Heart left ventricle (tissue), 16 donors: ENCODE measurements around the gene CACNA1D. TPM values are rescaled to one million over a fixed set of nuclear protein-coding genes. Genes with fewer than 3 reads are reported as not detected.
A peak's percentile ranks its signal among the peaks of the same experiment; 100 is the strongest.

ENCODE experiments used
- ATAC-seq, 4 donors: fragments of 200-7000 bp; cut with Tn5 transposase; one replicate each; pipeline ENCODE4 v1.9.1; 2020 to 2022; ENCODE audit warnings: moderate library complexity in 4 of 4, mild to moderate bottlenecking in 3 of 4, moderate number of reproducible peaks in 1 of 4
- DNase-seq, 5 donors: peaks; one replicate each; pipeline ENCODE4 v3.0.0-alpha.2; 2020
- H3K27ac ChIP-seq, 12 donors: fragments of 200-600 bp; sonication (generic) in 4 of 12; one replicate each; pipeline versions ENCODE4 v1.5.0 to v1.8.0; 2016 to 2022; ENCODE audit warnings: mild to moderate bottlenecking in 2 of 12
- H3K27me3 ChIP-seq, 9 donors: fragments of 200-600 bp; sonication (generic) in 2 of 9; one replicate each; pipeline versions ENCODE4 v1.5.1 to v1.8.0; 2016 to 2022; ENCODE audit warnings: mild to moderate bottlenecking in 3 of 9
- H3K36me3 ChIP-seq, 9 donors: fragments of 200-600 bp; sonication (generic) in 2 of 9; one replicate each; pipeline versions ENCODE4 v1.5.0 to v1.8.0; 2018 to 2022; ENCODE audit warnings: mild to moderate bottlenecking in 2 of 9
- H3K4me1 ChIP-seq, 12 donors: fragments of 200-600 bp; sonication (generic) in 4 of 12; one replicate each; pipeline versions ENCODE4 v1.5.0 to v1.8.0; 2016 to 2022; ENCODE audit warnings: mild to moderate bottlenecking in 3 of 12
- H3K4me3 ChIP-seq, 12 donors: fragments of 200-600 bp; sonication (generic) in 4 of 12; one replicate each; pipeline versions ENCODE4 v1.5.0 to v1.8.0; 2017 to 2022; ENCODE audit warnings: mild to moderate bottlenecking in 9 of 12, moderate library complexity in 4 of 12
- H3K9me3 ChIP-seq, 12 donors: fragments of 200-600 bp; sonication (generic) in 4 of 12; one replicate each; pipeline versions ENCODE4 v1.5.0 to v1.8.0; 2016 to 2022; ENCODE audit warnings: mild to moderate bottlenecking in 1 of 12
- CTCF ChIP-seq, 12 donors: fragments of 200-600 bp; sonication (generic) in 4 of 12; IDR thresholded peaks; one replicate each; pipeline versions ENCODE4 v1.5.0 to v1.8.0; 2018 to 2022; ENCODE audit warnings: antibody characterized with exemption in 12 of 12, mild to moderate bottlenecking in 5 of 12
- POLR2A ChIP-seq, 2 donors: fragments of 450-650 bp; IDR thresholded peaks; one replicate each; pipeline ENCODE4 v1.6.1; 2017; ENCODE audit warnings: antibody characterized with exemption in 2 of 2, mild to moderate bottlenecking in 2 of 2, moderate library complexity in 2 of 2
- WGBS, 4 donors: extraction: QIAGEN DNeasy Blood & Tissue Kit in 2 of 4; methylation state at CpG; one replicate each; pipeline versions ENCODE4 v1.1.5 to v1.1.7; 2013 to 2018; 5-methylcytosine and 5-hydroxymethylcytosine counted together
- intact Hi-C, 10 donors: fragments of 100-400 bp; cut with DNase I; formaldehyde crosslinking; loops; one replicate each; pipeline versions ENCODE4 v1.11.1 to v1.14.2; 2022
- polyA plus RNA-seq, 2 donors: library from polyadenylated mRNA; stranded (reverse); fragments of 200-250 nt; gene quantifications; one replicate each; pipeline ENCODE4 v1.2.3, GENCODE V29; 2013
- total RNA-seq, 9 donors: library from RNA; depleted of rRNA in 2 of 9; stranded (reverse); fragments of >200 nt in 2 of 9; fragmentation: NEBNext Ultra II Directional in 3 of 9; extraction: Animal tissue kit (Norgen Biotek cat#: 25700) in 3 of 9; gene quantifications; one replicate each; pipeline versions ENCODE4 v1.1.0 to v1.2.4, GENCODE V29; 2016 to 2023
- donor health status: ischemic (EF 13 %, LVEDD 7.1; RV severe dilation, severe dysfunction).
- donor health status: healthy with polysubstance abuse.
- donor health status: DM: no; HTN: yes; CAD: no.
- donor health status: DM: no; HTN: no; CAD: no.
- donor health status: ischemic (EF 25% LVEDD 6.9; RV normal size, moderate dysfunction).
- donor health status: ischemic (EF 25% LVEDD 5.7; RV mildly dilated, moderate dysfunction).
- donor health status: healthy.
- donor health status: DM: yes; HTN: yes; CAD: no.
- donor health status: ischemic (EF 35%, LVEDD 5.7; RV mildly dilated, moderate dysfunction).
- donor health status: nonischemic (EF 11% LVEDD 7.7; RV severe dilation, severe dysfunction).
- donor health status: DM: yes; HTN: yes; CAD: no.
- donor health status: PGD.
- donor health status: ischemic (EF 29% LVEDD 5.4; RV normal size, mild dysfunction).
- donor health status: nonischemic (EF 23%, LVEDD 6.1; RV moderate dilation, normal function).

Gene CACNA1D
- total and polyA plus RNA-seq, 11 donors: 0.06 to 2.4 (median 0.40) TPM; not detected in 1

DNA sequence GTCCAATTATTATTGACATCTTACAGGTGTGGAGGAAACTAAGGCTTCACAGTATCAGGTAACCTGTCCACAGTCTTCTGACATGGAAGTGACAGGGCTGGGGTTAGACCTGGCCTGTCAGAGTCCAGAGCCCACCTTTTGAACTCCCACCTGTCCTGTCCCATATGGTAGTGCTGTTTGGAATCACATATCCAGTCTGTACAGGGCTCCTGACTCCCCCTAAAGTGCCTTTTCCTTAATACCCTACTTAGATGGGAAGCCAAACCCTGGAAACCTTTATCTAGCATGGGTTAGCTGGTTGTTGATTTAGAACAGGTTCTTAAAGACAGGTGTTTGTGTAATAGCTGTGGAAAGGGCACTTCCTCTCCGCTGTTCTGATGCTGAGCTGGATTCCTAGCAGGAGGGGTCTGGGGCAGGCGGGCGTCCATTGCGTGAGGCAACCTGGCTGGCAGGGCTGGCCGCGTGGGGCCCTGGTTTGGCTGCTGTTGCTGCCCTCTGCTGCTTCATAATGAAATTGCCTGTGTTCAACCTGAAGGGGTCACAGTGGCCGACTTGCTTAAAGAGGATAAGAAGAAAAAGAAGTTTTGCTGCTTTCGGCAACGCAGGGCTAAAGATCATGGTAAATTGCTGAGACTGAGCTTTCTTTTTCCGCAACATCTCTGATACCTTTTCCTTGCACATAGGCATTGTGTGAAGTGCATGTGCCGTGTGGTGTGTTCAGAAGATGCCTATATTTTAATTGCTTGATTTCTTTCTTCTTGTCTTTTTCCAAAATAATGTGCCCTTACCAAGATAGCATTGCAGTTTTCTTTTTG, 215.7 kb downstream of the CACNA1D start:
- peak; percentile 55 to 74 (median 64) for ATAC-seq
- peaks cover 0 to 63% (median 12%) of the 10 kb centered on the region in 12 donors for H3K4me1 ChIP-seq
- peak overlapping the region in 3 of 12 donors; percentile 6 to 75 (median 65) for H3K27ac ChIP-seq
- no peak overlapping the region for H3K4me3 ChIP-seq
- WGBS, 4 donors: 15 to 23% (median 15%) methylated on average over 11 of the region's 11 CpGs
- H3K27me3 ChIP-seq: peaks cover 0 to 8% (median 0%) of the 10 kb centered on the region in 9 donors
- intact Hi-C loops: loop anchor here (1.0 to 10.0 kb wide), 13 partner anchors 33 to 595 kb away; no protein-coding TSS in a partner anchor
- no peaks in the 10 kb centered on the region for H3K9me3 ChIP-seq
- peak; percentile 64 to 85 (median 79) for TF ChIP-seq CTCF (IDR thresholded peaks at IDR 0.05)
- TF ChIP-seq POLR2A (IDR thresholded peaks at IDR 0.05): no peak
- H3K36me3 ChIP-seq: no peaks in the 10 kb centered on the region
- DNase-seq: peak; percentile 53 to 81 (median 65)

DNA sequence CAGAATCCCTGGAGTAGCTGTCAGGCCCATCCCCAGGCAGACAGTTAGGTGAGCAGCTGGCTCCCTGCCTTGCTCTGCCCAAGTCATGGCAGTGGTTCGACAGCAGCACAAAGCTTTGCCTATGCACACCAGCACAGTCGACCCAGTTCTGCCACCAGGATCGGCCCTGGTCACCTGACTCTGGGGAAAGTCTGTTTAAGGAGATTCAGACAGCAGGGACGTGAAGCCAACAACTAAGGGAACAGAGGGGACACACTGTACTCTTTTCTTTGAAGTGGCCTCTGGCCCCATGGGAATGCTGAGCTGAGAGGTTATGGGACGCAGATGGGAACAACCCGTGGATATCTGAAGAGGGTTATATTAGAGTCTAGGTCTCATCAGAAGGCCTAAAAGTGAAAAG, 217.0 kb downstream of the CACNA1D start:
- H3K4me1 ChIP-seq: peaks cover 0 to 54% (median 14%) of the 10 kb centered on the region in 12 donors
- DNase-seq (peak in 2 of 5 donors; percentile 75), ATAC-seq (peak; percentile 50 to 78 (median 74))
- intact Hi-C loops: loop anchor here (2.0 to 10.0 kb wide), 11 partner anchors 34 to 597 kb away; no protein-coding TSS in a partner anchor
- WGBS, 4 donors: 39 to 46% (median 41%) methylated on average over 6 of the region's 6 CpGs
- TF ChIP-seq POLR2A (IDR thresholded peaks at IDR 0.05) (no peak), CTCF (IDR thresholded peaks at IDR 0.05) (no peak)
- no peaks in the 10 kb centered on the region for H3K9me3 ChIP-seq
- H3K4me3 ChIP-seq: no peak overlapping the region
- peaks cover 0 to 8% (median 0%) of the 10 kb centered on the region in 9 donors for H3K27me3 ChIP-seq
- H3K27ac ChIP-seq: peak overlapping the region in 4 of 12 donors; percentile 71 to 77 (median 76)
- H3K36me3 ChIP-seq: no peaks in the 10 kb centered on the region

DNA sequence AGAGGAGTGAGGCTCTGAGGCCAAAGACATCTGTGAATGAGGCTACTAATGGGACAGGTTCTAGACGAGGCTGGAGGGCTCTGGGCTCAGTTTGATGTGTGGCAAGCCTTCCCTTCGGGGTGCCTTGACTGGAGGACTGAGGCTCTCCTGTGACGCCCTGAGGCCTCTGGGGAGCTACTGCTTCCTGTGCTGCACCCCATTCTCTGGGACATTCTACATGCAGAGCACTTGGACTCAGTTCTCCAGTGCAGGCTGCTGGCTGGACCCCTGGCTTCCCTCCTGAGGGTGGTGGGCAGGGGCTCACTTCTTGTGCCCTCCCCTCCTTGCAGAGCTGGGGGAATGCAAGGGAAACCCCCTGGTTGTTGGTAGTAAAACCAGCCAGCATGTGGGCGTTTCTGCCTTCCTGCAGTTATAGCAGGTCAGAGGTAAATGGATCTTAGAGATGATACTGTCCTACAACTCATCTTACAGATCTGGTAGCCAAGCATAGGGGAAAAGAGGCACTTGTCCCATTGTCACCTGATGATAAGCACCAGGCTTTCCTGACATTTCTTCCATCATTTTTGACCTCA, 218.5 kb downstream of the CACNA1D start:
- H3K4me1 ChIP-seq: peaks cover 0 to 43% (median 12%) of the 10 kb centered on the region in 12 donors
- H3K9me3 ChIP-seq: no peaks in the 10 kb centered on the region
- no peak for ATAC-seq
- H3K36me3 ChIP-seq: no peaks in the 10 kb centered on the region
- H3K27ac ChIP-seq: peak overlapping the region in 4 of 12 donors; percentile 71 to 77 (median 76)
- H3K4me3 ChIP-seq: no peak overlapping the region
- no peak for DNase-seq
- intact Hi-C loops: loop anchor here in 7 of 10 donors (5.0 to 10.0 kb wide), 8 partner anchors 36 to 598 kb away; no protein-coding TSS in a partner anchor
- TF ChIP-seq POLR2A (IDR thresholded peaks at IDR 0.05) (no peak), CTCF (IDR thresholded peaks at IDR 0.05) (no peak)
- WGBS, 4 donors: 68 to 81% (median 78%) methylated on average over 4 of the region's 4 CpGs
- H3K27me3 ChIP-seq: peaks cover 0 to 8% (median 0%) of the 10 kb centered on the region in 9 donors

GRCh38 chr3:53713626-53714025, 219.2 kb downstream of the CACNA1D start:
- Histone ChIP-seq H3K27ac (peak overlapping the region in 4 of 12 donors; percentile 27 to 72 (median 66)), H3K4me1 (peaks cover 0 to 35% (median 12%) of the 10 kb centered on the region in 12 donors), H3K9me3 (no peaks in the 10 kb centered on the region), H3K36me3 (no peaks in the 10 kb centered on the region), H3K4me3 (no peak overlapping the region), H3K27me3 (peaks cover 0 to 8% (median 0%) of the 10 kb centered on the region in 9 donors)
- intact Hi-C loops: loop anchor here in 7 of 10 donors (2.0 to 10.0 kb wide), 9 partner anchors 36 to 599 kb away; no protein-coding TSS in a partner anchor
- no peak for TF ChIP-seq POLR2A (IDR thresholded peaks at IDR 0.05)
- no peak for TF ChIP-seq CTCF (IDR thresholded peaks at IDR 0.05)
- DNase-seq (no peak), ATAC-seq (peak in 1 of 4 donors; percentile 4)
- 66 to 94% (median 78%) methylated on average over 2 of the region's 2 CpGs for WGBS, 4 donors
